Mucosa of gallbladder (tissue), 1 donor: Measurements from ENCODE around the gene ASMT. TPM values are rescaled to one million over a fixed set of nuclear protein-coding genes. Genes with fewer than 3 reads are reported as not detected.
A peak's percentile ranks its signal among the peaks of the same experiment; 100 is the strongest.
"Not testable (repeated sequence)": the region's sequence is repeated elsewhere in the genome, so short reads cannot be mapped to it uniquely, and the experiment has no call there.

Experiments
- DNase-seq: peaks from one replicate; pipeline ENCODE4 v3.0.0-alpha.2; 2020; ENCODE audit warnings: low spot score
- total RNA-seq: library from RNA; stranded (reverse); gene quantifications from one replicate; pipeline ENCODE4 v1.2.1, GENCODE V29; 2021
- donor health status: DM: no; HTN: no; CAD: no.

The ASMT gene, protein sequence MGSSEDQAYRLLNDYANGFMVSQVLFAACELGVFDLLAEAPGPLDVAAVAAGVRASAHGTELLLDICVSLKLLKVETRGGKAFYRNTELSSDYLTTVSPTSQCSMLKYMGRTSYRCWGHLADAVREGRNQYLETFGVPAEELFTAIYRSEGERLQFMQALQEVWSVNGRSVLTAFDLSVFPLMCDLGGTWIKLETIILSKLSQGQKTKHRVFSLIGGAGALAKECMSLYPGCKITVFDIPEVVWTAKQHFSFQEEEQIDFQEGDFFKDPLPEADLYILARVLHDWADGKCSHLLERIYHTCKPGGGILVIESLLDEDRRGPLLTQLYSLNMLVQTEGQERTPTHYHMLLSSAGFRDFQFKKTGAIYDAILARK
- not detected for total RNA-seq

DNA sequence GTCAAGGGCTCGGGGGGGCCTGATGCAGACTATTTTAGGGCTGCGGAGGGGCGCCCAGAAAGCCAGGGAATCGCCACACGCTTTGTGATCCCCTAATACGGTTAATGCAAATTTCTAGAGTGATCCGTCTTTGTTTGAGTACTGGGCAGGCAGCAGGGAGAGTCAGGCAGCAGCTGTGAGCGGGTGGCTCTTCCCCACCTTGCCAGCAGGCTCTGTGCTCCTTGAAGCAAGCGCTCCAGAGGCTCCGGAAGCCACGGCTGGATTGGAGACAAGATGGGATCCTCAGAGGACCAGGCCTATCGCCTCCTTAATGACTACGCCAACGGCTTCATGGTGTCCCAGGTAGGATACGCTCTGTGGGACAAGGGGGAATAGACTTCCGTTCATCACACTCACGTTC, at the start of gene ASMT:
Gene ASMT, plus strand, starts transcription at position 133 of the 400 bp plus-strand sequence. Its CDS starts 141 bp downstream, at position 274.
- no peak for DNase-seq

DNA sequence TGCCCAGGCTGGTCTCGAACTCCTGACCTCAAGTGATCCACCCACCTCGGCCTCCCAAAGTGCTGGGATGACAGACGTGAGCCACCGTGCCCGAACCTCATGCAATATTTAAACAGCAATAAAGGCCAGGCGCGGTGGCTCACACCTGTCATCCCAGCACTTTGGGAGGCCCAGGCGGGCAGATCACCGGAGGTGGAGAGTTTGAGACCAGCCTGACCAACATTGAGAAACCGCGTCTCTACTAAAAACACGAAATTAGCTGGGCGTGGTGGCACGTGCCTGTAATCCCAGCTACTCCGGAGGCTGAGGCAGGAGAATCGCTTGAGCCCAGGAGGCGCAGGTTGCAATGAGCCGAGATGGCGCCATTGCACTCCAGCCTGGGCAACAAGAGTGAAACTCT, 40.7 kb upstream of the ASMT start:
- not testable (repeated sequence) for DNase-seq

DNA sequence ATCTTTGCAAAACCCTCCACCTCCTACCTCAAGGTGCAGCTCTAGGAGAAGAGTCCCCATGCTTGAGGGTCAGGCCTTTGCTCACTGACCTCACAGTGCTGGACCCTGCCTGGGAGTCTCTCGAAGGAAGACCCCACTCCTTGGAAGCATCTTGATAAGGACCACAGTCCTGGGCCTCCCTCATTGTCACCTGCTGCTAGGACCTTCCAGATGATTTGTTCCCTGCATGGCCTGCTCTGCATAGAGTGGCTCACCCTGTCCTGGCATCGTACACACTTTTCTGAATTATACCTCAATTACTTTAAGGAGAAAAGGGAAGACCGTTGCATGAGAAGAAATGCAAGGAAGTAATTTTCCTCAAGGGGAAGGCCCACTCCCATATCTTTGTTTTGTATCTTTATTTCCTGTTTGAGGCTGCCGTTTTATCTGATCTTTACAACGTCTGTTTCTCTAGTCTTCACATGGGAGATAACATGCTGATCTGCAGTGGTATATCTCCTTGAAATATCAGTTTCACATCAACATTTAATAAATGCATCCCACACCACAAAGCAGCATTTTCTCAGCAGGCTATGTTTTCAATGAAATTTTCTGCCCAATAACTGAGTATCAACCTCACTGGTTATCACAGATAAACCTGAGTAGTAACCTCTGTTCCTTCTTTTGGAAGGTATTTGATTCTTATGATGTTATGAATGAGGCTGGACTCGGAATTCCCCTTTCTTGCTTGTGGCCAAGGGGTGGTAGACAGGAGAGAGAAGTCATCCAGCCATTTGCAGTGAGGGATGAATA, 38.5 kb upstream of the ASMT start:
- no peak for DNase-seq

DNA sequence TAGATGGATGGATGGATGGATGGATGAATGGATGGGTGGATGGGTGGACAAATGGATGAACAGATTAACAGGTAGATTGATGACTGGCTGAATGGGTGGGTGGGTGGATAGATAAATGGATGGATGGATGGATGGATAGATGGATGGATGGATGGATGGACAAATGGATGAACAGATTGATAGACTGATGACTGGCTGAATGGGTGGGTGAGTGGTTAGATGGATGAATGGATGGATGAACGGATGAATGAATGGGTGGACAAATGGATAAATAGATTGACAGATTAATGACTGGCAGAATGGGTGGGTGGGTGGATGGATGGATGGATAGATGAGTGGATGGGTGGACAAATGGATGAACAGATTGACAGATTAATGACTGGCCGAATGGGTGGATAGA, 37.0 kb upstream of the ASMT start:
- DNase-seq, result no peak

DNA sequence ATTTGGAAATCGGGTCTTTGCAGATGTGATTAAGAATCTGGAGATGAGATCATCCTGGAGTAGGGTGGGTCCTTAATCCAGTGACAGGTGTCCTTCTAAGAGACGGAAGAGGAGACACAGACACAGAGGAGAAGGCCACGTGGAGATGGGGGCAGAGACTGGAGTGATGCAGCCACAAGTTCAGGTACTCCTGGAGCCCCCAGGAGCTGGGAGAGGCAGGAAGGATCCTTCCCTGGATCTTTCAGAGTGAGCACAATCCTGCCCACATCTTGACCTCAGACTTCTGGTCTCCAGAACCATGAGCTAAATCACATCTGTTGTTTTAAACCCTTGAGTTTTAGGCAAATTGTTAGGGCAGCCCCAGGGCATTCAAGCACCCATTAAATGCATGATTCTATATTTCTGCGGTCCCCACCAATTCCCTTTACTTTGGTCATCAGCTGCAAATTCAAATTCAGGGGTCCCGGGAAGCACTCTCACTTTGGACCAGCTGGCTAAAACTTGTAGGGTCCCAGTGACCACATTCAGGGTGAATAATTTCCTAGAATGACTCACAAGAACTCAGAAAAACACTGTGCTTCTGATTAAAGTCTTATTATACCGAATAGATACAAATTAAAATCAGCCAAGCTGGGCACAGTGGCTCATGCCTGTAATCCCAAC, 36.2 kb upstream of the ASMT start:
- no peak for DNase-seq

DNA sequence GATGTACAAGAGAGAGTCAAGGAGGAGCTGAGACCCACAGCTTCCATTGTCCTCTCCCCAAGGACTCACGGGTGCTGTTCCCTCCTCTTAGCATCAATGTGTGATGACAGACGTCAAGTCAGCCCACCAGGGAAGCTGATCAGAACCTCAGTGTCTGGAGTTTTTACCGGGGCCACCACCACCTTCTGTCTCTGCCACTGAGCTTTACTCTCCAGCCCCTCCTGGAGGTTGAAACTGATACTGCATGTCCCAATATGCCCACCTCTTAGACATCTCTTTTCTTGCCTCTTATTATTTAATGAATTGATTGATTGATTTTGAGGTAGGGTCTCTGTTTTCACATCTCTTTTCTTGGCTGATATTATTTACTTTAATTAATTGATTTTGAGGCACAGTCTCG, 33.7 kb upstream of the ASMT start:
- DNase-seq, result peak; percentile 54

DNA sequence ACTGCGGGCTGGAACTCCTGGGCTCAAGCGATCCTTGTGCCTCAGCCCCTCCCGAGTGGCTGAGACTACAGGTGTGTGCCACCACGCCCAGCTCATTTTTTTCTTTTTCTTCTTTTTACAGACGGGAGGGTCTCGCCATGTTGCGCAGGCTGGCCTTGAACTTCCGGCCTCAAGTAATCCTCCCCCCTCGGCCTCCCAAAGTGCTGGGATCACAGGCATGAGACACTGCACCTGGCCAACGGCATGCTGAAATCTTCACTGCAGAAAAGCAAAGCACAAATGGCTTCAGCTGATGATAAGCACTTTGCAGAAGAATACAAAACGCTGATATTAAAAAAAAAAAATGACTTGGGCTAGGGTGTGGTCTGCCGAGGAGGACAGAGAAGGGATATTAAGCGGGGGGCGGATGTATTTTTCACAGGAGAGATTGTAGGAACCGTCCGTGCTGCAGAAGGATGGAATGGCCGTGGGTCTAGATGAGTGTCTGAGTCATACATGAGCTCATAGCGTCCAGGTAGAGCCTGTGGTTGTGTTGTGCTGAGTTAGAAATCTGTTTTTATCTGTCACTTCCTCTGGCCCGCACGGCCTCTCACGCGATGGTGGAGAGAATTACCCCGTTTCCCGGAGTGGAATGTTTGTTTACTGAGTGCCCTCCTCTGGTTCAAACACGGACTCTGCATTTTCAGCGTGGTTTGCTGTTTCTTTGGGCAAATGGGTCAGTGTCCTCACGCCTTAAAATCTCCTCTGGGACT, 32.0 kb upstream of the ASMT start:
- DNase-seq, result no peak

DNA sequence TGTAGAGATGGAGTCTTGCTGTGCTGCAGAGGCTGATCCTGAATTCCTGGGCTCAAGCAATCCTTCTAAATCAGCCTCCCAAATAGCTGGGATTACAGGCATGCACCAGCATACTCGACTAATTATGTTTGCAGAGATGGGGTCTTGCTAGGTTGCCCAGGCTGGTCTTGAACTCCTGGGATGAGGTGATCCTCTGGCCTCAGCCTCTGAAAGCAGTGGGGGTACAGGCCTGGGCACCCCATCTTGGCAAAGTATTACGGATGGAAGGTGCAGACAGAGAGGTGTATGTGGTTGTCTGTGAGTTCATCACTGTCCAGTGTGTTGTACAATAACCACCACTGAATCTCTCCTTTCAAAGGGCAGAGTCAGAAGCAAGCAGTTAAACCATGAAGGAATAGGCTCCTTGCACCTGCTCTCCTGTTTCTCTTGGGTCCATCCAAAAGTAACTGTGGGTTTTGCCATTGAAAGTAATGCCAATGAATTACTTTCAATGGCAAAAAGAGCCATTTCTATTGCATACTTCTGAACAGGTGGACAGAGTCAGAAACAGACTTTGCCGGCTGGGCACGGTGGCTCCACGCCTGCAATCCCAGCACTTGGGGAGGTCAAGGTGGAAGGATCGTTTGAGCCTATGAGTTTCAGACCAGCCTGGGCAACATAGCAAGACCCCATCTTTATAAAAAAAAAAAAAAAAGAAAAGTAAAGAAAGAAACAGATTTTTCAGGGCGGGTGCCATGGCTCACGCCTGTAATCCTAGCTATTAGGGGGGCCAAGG, 30.4 kb upstream of the ASMT start:
- DNase-seq, result no peak

DNA sequence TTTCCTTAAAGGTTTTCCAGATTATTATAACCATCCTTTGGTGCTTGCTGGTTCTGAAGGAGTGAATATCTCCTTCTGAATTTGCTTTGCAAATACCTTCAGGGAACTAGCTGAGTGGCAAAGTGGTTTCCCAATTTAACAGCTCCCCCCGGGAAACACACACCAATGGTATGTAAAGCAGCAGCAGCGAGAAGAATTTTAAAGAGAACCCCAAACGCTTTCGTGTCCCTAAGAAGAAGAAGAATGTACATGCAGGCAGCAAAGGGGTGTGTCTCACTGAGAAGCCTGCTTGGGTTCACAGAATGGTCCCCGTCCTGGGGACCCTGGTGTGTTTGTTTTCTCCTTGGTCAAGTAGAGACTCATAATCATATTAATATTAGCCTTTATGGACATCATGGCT, 27.7 kb upstream of the ASMT start:
- DNase-seq, result no peak

DNA sequence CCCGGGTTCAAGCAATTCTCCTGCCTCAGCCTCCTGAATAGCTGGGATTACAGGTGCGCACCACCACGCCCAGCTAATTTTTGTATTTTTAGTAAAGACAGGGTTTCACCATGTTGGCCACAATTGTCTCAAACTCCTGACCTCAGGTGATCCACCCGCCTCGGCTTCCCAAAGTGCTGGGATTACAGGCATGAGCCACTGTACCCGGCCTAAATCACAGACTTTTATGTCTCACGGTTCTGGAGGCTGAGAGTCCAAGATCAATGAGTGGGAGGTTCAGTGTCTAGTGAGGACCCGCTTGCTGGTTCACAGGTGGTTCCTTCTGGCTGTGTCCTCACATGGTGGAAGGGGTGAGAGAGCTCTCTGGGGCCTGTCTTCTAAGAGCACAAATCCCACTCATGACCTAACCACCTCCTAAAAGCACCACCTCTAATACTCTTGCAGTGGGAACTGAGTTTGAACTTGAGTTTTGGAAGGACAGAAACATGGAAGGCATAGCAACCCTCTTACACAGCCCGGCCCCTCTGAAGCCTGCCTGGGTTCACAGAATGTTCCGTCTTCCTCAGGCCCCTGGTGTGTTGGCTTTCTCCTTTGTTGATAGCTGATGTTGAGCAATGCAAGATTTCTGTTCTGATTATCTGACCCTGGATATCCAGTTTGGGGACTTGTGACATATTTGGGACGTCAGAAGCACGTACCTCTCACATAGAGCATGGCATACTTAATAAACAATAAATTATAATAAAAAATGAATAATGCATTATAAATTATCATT, 25.3 kb upstream of the ASMT start:
- DNase-seq, result no peak

DNA sequence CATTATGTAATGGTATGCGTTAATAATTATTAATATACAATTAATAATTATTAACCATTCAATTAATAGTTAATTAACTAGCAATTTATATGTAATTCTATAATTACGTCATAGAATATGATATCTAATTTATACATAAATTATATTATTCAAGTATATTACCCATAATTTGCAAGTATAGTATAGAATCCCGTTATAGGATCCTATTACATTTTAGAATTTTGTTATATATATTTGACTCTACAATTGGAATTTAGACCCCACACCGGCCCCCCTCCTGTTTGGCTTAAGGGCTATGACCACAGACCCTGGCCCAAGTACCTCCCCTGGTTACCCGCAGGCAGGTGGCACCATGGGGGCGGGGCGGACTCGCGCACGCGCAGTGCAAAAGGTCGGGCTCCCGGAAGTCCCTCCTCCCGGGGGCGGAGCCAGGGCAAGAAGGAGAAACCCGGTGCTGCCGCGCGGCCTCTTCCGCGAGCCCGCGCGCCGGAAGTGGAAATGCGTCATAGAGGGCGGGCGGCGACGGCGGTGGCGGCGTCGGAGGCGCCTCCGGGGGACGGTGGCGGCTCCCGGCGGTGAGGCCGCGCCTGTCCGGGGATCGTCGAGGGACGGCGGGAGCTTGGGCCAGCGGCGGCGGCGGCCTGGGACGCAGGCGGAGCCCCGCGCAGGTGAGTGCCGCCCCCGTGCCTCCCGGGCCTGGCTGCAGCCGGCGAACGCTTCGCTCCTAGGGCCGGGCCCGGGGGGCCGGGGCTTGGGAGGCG, 23.6 kb upstream of the ASMT start, which contains the start of gene AKAP17A:
Gene AKAP17A, plus strand, starts transcription at position 503 of the 761 bp plus-strand sequence. CDS start 1,859 bp downstream, outside the sequence.
- DNase-seq, result peak; percentile 96

DNA sequence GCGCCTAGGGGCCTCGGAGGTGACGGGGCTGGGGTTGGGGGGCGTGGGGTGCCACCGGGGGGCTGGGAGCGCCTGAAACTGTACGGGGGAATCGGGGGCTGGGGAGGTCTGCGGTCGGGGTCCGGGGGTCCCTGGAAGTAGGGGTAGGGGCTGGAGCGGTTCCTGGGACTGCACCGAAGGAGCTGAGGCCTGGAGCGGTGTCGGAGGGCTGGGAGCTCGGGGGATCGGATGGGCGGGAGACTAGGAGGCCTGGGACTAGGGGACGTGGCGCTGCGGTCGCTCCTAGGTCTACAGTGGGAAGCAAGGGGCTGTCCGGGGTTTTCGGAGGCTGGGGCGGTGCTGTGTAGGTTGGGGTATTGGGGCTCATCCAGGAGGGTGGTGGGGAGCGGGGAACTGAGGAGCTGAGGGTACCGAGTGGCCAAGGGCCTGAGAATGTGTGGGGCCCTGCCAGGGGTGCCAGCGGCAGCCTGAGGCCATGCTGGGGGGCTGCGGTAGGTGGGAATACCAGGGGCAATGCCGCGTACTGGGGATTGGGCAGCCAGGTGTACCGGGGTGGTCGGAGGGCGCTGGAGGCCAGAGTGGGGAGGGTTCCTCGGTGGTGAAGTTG, 22.9 kb upstream of the ASMT start:
- DNase-seq, result no peak

DNA sequence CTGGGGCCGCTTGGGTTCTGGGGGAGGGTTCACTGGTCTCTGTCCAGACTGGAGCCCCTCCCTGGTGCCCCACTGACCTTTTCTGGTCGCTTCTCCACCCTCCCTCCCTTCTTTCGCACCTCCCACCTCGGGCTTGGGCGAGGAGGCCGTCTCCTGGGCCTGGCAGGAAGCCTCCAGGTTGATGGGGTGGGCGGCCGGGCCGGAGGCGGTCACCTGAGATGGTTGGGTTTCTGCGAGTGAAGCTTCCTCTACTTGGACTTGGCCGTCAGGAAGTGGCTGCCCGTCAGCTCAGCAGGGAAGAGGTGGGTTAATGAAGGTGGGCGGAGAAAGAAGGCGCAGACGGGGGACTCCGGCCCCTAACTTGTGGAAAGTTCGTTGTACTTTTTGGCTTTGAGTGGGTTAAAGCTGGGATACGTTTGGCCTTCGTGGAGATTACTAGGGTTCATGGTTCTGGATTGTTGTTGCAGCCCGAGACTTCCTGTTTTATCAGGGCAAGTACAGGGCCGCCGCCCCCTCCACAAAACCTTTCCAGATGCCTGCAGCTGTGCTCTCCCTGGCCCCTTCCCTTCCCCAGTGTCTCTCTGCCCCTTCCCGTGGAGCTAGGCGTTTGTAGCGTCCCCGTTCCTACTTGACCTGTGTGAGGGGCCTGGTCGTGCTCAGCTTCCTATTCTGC, 22.3 kb upstream of the ASMT start:
- DNase-seq, result no peak

DNA sequence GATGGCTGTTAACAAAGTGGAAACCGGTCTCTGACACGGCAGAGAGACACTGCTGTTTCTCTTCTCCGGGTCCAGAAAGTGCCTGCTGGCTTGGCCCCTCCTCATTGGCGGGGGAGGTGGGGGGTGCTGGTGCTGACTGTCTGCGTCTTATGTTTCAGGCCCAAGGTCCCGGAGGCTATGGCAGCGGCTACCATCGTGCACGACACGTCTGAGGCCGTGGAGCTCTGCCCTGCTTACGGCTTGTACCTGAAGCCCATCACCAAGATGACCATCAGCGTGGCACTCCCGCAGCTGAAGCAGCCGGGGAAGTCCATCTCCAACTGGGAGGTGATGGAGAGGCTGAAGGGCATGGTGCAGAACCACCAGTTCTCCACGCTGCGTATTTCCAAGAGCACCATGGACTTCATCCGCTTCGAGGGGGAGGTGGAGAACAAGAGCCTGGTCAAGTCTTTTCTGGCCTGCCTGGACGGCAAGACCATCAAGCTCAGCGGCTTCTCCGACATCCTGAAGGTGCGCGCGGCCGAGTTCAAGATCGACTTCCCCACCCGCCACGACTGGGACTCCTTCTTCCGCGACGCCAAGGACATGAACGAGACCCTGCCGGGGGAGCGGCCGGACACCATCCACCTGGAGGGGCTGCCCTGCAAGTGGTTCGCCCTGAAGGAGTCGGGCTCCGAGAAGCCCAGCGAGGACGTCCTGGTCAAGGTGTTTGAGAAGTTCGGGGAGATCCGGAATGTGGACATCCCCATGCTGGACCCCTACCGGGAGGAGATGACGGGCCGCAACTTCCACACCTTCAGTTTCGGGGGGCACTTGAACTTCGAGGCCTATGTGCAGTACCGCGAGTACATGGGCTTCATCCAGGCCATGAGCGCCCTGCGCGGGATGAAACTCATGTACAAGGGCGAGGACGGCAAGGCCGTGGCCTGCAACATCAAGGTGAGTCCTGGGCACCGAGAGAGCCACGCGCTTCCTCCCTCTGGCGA, 21.3 kb upstream of the ASMT start:
- DNase-seq, result no peak

DNA sequence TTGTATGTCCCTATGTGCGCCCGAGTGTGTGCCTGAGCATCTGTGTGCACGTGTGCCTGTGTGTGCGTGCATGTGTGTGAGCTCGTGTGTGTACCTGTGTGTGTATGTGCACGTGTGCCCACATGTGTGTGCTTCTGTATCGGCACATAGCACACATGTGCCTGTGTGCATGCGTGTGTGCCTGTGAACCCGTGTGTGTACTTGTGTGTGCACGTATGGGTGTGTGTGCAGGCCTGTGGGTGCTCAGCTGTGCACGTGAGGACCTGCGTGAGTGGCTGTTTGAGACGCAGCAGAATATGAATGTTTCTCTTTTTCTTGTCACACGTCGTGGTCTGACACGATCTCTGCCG, 19.2 kb upstream of the ASMT start:
- DNase-seq, result no peak

DNA sequence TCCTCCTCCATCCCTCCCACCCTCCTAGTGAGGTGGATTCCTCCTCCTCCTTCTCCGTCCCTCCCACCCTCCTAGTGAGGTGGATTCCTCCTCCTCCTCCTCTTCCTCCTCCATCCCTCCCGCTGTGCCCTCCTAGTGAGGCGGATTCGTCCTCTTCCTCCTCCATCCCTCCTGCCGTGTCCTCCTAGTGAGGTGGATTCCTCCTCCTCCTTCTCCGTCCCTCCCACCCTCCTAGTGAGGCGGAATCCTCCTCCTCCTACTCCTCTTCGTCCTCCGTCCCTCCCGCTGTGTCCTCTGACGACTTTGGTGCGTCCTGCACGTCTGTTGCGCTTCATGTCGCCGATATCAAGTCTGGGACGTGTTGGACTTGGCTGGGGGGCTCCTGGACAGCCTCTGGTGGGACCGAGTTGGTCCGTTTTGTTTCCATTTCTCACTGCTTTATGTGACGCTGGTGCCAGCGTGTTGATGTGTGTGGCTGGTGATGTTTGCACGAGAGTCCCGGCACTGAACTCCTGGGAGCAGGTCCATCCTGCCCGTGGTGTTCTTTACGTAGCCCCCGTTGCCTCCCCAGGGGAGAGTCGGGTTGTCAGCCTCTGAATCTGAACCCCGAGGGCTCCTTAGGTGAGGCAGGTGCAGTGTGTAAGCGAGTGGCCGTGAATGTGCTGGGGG, 18.0 kb upstream of the ASMT start:
- DNase-seq, result no peak
